Heart left ventricle (tissue), 16 donors: Measurements from ENCODE around the gene ISG15. TPM values are rescaled to one million over a fixed set of nuclear protein-coding genes. Genes with fewer than 3 reads are reported as not detected.

Experiments
- ATAC-seq, 4 donors: fragments of 200-7000 bp; cut with Tn5 transposase; one replicate each; pipeline ENCODE4 v1.9.1; 2020 to 2022; ENCODE audit warnings: moderate library complexity in 4 of 4, mild to moderate bottlenecking in 3 of 4, moderate number of reproducible peaks in 1 of 4
- DNase-seq, 5 donors: peaks; one replicate each; pipeline ENCODE4 v3.0.0-alpha.2; 2020
- H3K27ac ChIP-seq, 12 donors: fragments of 200-600 bp; sonication (generic) in 4 of 12; one replicate each; pipeline versions ENCODE4 v1.5.0 to v1.8.0; 2016 to 2022; ENCODE audit warnings: mild to moderate bottlenecking in 2 of 12
- H3K27me3 ChIP-seq, 9 donors: fragments of 200-600 bp; sonication (generic) in 2 of 9; one replicate each; pipeline versions ENCODE4 v1.5.1 to v1.8.0; 2016 to 2022; ENCODE audit warnings: mild to moderate bottlenecking in 3 of 9
- H3K36me3 ChIP-seq, 9 donors: fragments of 200-600 bp; sonication (generic) in 2 of 9; one replicate each; pipeline versions ENCODE4 v1.5.0 to v1.8.0; 2018 to 2022; ENCODE audit warnings: mild to moderate bottlenecking in 2 of 9
- H3K4me1 ChIP-seq, 12 donors: fragments of 200-600 bp; sonication (generic) in 4 of 12; one replicate each; pipeline versions ENCODE4 v1.5.0 to v1.8.0; 2016 to 2022; ENCODE audit warnings: mild to moderate bottlenecking in 3 of 12
- H3K4me3 ChIP-seq, 12 donors: fragments of 200-600 bp; sonication (generic) in 4 of 12; one replicate each; pipeline versions ENCODE4 v1.5.0 to v1.8.0; 2017 to 2022; ENCODE audit warnings: mild to moderate bottlenecking in 9 of 12, moderate library complexity in 4 of 12
- H3K9me3 ChIP-seq, 12 donors: fragments of 200-600 bp; sonication (generic) in 4 of 12; one replicate each; pipeline versions ENCODE4 v1.5.0 to v1.8.0; 2016 to 2022; ENCODE audit warnings: mild to moderate bottlenecking in 1 of 12
- POLR2A ChIP-seq, 2 donors: fragments of 450-650 bp; IDR thresholded peaks; one replicate each; pipeline ENCODE4 v1.6.1; 2017; ENCODE audit warnings: antibody characterized with exemption in 2 of 2, mild to moderate bottlenecking in 2 of 2, moderate library complexity in 2 of 2
- WGBS, 4 donors: extraction: QIAGEN DNeasy Blood & Tissue Kit in 2 of 4; methylation state at CpG; one replicate each; pipeline versions ENCODE4 v1.1.5 to v1.1.7; 2013 to 2018; 5-methylcytosine and 5-hydroxymethylcytosine counted together
- intact Hi-C, 10 donors: fragments of 100-400 bp; cut with DNase I; formaldehyde crosslinking; loops; one replicate each; pipeline versions ENCODE4 v1.11.1 to v1.14.2; 2022
- polyA plus RNA-seq, 2 donors: library from polyadenylated mRNA; stranded (reverse); fragments of 200-250 nt; gene quantifications; one replicate each; pipeline ENCODE4 v1.2.3, GENCODE V29; 2013
- total RNA-seq, 9 donors: library from RNA; depleted of rRNA in 2 of 9; stranded (reverse); fragments of >200 nt in 2 of 9; fragmentation: NEBNext Ultra II Directional in 3 of 9; extraction: Animal tissue kit (Norgen Biotek cat#: 25700) in 3 of 9; gene quantifications; one replicate each; pipeline versions ENCODE4 v1.1.0 to v1.2.4, GENCODE V29; 2016 to 2023
- TF ChIP-seq, protein P1 (sequence below), 12 donors: fragments of 200-600 bp; sonication (generic) in 4 of 12; IDR thresholded peaks; one replicate each; pipeline versions ENCODE4 v1.5.0 to v1.8.0; 2018 to 2022; ENCODE audit warnings: antibody characterized with exemption in 12 of 12, mild to moderate bottlenecking in 5 of 12
- donor health status: ischemic (EF 13 %, LVEDD 7.1; RV severe dilation, severe dysfunction).
- donor health status: healthy with polysubstance abuse.
- donor health status: DM: no; HTN: yes; CAD: no.
- donor health status: DM: no; HTN: no; CAD: no.
- donor health status: ischemic (EF 25% LVEDD 6.9; RV normal size, moderate dysfunction).
- donor health status: ischemic (EF 25% LVEDD 5.7; RV mildly dilated, moderate dysfunction).
- donor health status: healthy.
- donor health status: DM: yes; HTN: yes; CAD: no.
- donor health status: ischemic (EF 35%, LVEDD 5.7; RV mildly dilated, moderate dysfunction).
- donor health status: nonischemic (EF 11% LVEDD 7.7; RV severe dilation, severe dysfunction).
- donor health status: DM: yes; HTN: yes; CAD: no.
- donor health status: PGD.
- donor health status: ischemic (EF 29% LVEDD 5.4; RV normal size, mild dysfunction).
- donor health status: nonischemic (EF 23%, LVEDD 6.1; RV moderate dilation, normal function).

Gene ISG15
- total and polyA plus RNA-seq, 11 donors, result 17.0 to 189 (median 34.4) TPM

DNA sequence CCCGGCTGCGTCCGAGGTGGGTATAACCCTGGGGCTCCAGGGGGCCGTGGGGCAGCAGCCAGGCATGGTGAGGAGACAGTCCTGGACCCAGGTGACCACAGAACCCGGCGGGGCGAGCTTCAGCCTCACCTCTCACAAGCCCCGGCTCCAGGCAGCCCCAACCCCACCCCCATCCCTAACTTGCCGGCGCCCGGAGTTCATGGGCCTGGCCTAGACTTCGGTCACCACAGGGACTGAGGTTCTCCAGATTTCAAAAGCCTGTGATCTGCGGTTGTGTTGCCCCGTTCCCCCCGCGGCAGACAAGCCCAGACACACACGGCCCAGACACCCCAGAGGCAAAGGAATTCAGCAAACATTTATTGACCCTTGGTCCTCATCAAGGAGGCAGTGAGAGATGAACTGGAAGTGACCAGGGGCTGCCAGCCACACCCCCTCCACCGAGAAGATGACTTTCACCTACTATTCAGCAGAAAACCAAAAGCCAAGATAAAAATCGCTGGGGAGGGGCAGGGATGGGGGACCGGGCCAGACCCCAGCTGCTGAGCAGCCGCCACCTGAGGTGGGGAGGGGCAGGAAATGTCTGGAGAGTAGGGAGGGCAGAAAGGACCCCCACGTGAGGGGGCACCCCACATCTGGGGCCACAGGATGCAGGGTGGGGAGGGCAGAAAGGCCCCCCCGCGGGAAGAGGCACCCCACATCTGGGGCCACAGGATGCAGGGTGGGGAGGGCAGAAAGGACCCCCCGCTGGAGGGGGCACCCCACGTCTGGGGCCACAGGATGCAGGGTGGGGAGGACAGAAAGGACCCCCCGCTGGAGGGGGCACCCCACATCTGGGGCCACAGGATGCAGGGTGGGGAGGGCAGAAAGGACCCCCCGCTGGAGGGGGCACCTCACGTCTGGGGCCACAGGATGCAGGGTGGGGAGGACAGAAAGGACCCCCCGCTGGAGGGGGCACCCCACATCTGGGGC, 17.3 kb upstream of the ISG15 start:
- Histone ChIP-seq H3K4me3 (no peak overlapping the region), H3K27ac (no peak overlapping the region), H3K9me3 (peaks cover 0 to 11% (median 3%) of the 10 kb centered on the region in 12 donors), H3K4me1 (peaks cover 0 to 31% (median 17%) of the 10 kb centered on the region in 12 donors), H3K27me3 (peaks cover 0 to 46% (median 0%) of the 10 kb centered on the region in 9 donors), H3K36me3 (peaks cover 0 to 7% (median 0%) of the 10 kb centered on the region in 9 donors)
- DNase-seq (peak in 3 of 5 donors; percentile 20 to 55 (median 29)), ATAC-seq (no peak)
- TF ChIP-seq POLR2A (IDR thresholded peaks at IDR 0.05), result no peak
- TF ChIP-seq, protein P1, sequence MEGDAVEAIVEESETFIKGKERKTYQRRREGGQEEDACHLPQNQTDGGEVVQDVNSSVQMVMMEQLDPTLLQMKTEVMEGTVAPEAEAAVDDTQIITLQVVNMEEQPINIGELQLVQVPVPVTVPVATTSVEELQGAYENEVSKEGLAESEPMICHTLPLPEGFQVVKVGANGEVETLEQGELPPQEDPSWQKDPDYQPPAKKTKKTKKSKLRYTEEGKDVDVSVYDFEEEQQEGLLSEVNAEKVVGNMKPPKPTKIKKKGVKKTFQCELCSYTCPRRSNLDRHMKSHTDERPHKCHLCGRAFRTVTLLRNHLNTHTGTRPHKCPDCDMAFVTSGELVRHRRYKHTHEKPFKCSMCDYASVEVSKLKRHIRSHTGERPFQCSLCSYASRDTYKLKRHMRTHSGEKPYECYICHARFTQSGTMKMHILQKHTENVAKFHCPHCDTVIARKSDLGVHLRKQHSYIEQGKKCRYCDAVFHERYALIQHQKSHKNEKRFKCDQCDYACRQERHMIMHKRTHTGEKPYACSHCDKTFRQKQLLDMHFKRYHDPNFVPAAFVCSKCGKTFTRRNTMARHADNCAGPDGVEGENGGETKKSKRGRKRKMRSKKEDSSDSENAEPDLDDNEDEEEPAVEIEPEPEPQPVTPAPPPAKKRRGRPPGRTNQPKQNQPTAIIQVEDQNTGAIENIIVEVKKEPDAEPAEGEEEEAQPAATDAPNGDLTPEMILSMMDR (IDR thresholded peaks at IDR 0.05), result no peak
- intact Hi-C loops, result loop anchor here in 1 of 10 donors (5.0 kb wide), 1 partner anchor 89 kb away; no protein-coding TSS in a partner anchor
- WGBS, 4 donors, result 44 to 52% (median 46%) methylated on average over 12 to 30 of the region's 30 CpGs

DNA sequence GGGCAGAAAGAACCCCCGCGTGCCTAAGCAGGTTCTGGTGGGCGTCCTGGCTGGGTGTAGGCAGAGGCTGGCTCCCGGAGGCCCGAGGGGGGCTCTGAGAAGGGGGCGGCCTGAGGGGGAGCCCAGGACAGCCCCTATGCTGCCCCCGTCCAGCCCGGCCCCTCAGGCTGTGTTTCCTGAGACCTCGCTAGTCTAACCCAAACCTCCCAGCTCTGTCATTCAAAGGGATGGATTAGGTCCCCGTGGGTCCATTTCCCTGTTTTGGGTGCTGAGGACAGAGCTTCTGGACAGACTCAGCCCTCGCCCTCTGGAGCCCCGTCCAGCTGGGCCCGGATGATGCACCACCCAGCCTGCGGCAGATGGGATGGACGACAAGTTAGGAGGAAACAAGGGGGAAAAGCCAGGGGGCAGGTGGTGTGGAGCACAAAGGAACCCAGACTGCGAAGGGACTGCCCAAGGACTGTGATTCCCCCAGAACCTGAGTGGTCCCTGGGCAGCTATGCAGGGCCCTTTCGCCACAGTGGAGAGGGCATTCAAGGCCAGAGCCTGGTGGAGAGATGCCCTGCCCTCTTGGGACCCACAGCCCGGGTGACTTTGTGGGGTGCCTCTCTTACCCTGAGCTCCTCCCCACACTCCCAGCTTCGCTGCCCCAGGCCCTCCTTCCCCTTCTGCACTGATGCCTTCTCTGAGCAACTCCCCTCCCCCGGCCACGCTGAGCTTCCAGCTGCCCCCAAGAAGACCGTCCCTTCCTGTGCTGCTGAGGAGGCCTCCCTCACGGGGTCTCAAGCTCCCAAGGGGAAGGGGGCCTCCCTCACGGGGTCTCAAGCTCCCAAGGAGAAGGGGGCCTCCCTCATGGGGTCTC, 16.2 kb upstream of the ISG15 start:
- peaks cover 0 to 7% (median 0%) of the 10 kb centered on the region in 9 donors for H3K36me3 ChIP-seq
- ATAC-seq, result no peak
- DNase-seq, result peak in 3 of 5 donors; percentile 26 to 60 (median 28)
- intact Hi-C loops, result loop anchor here in 1 of 10 donors (5.0 kb wide), 1 partner anchor 90 kb away; no protein-coding TSS in a partner anchor
- WGBS, 4 donors, result 72 to 78% (median 73%) methylated on average over 23 to 24 of the region's 24 CpGs
- peak overlapping the region in 1 of 12 donors; percentile 99 for H3K27ac ChIP-seq
- H3K9me3 ChIP-seq, result peaks cover 0 to 5% (median under 1%) of the 10 kb centered on the region in 12 donors
- TF ChIP-seq POLR2A (IDR thresholded peaks at IDR 0.05), result no peak
- TF ChIP-seq, protein P1 (IDR thresholded peaks at IDR 0.05), result no peak
- peak overlapping the region in 3 of 12 donors; percentile 90 to 93 (median 92) for H3K4me3 ChIP-seq
- peaks cover 0 to 58% (median 0%) of the 10 kb centered on the region in 9 donors for H3K27me3 ChIP-seq
- H3K4me1 ChIP-seq, result peaks cover 0 to 41% (median 19%) of the 10 kb centered on the region in 12 donors

DNA sequence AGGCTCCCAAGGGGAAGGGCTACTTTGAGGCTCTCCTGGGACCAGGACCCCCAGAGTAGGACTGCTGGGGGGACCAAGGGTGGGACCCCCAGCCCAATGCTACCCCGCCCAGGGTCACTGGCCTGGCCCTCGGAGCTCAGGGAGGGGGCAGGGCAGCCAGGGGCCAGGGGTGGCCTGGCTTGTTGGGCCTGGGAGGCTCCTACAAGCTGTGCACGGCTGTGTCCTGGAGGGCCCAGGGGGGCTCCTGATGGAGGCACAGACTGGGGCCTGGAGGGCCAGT, 15.6 kb upstream of the ISG15 start:
- Histone ChIP-seq H3K4me3 (peak overlapping the region in 7 of 12 donors; percentile 71 to 93 (median 81)), H3K4me1 (peaks cover 0 to 41% (median 20%) of the 10 kb centered on the region in 12 donors), H3K9me3 (no peaks in the 10 kb centered on the region), H3K27ac (peak overlapping the region in 2 of 12 donors; percentile 99), H3K27me3 (peaks cover 0 to 61% (median 0%) of the 10 kb centered on the region in 9 donors), H3K36me3 (peaks cover 0 to 7% (median 0%) of the 10 kb centered on the region in 9 donors)
- DNase-seq (peak in 1 of 5 donors; percentile 69), ATAC-seq (no peak)
- 79 to 90% (median 86%) methylated on average over 2 to 3 of the region's 3 CpGs; no CpG with 5 or more reads in 1 of the 4 donors for WGBS, 4 donors
- intact Hi-C loops, result loop anchor here in 1 of 10 donors (5.0 kb wide), 1 partner anchor 90 kb away; no protein-coding TSS in a partner anchor
- TF ChIP-seq POLR2A (IDR thresholded peaks at IDR 0.05), result no peak
- TF ChIP-seq, protein P1 (IDR thresholded peaks at IDR 0.05), result no peak
